ENCODE data around the gene ATG3. TPM values are rescaled to one million over a fixed set of nuclear protein-coding genes. Genes with fewer than 3 reads are reported as not detected.

ATG3 gene
- total and polyA plus RNA-seq, 12 donors, result 14.0 to 64.3 (median 42.8) TPM

DNA sequence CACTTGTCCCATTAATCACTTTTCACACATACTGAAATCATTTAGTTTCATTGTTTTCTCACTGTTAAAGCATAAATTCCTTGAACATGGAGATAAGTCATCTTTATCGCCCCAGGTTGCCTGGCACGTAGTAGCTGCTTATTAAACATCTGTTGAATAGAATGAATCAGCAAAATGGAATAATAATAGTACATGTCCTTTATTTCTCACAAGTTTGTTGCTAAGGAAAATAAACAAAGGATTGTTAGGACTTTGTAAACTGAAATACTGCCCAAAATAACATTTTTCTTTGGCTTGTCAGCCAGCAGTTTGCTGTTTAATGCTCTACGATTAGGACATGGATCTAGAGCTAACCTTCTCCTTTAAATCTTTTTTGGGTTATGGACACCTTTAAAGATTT lies 17.9 kb upstream of the ATG3 start:
- intact Hi-C loops (cut with DNase I), result loop anchor here in 8 of 10 donors (5.0 to 10.0 kb wide), 7 partner anchors 65 to 408 kb away; partner anchors contain the start of genes CD200R1 (in 3 of the 8) and CCDC80 (in 1 of the 8)
- no peaks in the 10 kb centered on the region for H3K27me3 ChIP-seq
- peak overlapping the region in 5 of 10 donors; percentile 17 to 48 (median 20) for H3K27ac ChIP-seq
- 76 to 77% methylated on average over 3 of the region's 3 CpGs for WGBS, 2 donors
- H3K4me3 ChIP-seq, result no peak overlapping the region
- TF ChIP-seq, protein P1, sequence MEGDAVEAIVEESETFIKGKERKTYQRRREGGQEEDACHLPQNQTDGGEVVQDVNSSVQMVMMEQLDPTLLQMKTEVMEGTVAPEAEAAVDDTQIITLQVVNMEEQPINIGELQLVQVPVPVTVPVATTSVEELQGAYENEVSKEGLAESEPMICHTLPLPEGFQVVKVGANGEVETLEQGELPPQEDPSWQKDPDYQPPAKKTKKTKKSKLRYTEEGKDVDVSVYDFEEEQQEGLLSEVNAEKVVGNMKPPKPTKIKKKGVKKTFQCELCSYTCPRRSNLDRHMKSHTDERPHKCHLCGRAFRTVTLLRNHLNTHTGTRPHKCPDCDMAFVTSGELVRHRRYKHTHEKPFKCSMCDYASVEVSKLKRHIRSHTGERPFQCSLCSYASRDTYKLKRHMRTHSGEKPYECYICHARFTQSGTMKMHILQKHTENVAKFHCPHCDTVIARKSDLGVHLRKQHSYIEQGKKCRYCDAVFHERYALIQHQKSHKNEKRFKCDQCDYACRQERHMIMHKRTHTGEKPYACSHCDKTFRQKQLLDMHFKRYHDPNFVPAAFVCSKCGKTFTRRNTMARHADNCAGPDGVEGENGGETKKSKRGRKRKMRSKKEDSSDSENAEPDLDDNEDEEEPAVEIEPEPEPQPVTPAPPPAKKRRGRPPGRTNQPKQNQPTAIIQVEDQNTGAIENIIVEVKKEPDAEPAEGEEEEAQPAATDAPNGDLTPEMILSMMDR (IDR thresholded peaks at IDR 0.05), result no peak
- DNase-seq (no peak), ATAC-seq (peak in 2 of 8 donors; percentile 26 to 38)
- H3K36me3 ChIP-seq, result peaks cover 0 to 90% (median 14%) of the 10 kb centered on the region in 9 donors
- peaks cover 0 to 16% (median 0%) of the 10 kb centered on the region in 9 donors for H3K4me1 ChIP-seq
- H3K9me3 ChIP-seq, result no peaks in the 10 kb centered on the region

DNA sequence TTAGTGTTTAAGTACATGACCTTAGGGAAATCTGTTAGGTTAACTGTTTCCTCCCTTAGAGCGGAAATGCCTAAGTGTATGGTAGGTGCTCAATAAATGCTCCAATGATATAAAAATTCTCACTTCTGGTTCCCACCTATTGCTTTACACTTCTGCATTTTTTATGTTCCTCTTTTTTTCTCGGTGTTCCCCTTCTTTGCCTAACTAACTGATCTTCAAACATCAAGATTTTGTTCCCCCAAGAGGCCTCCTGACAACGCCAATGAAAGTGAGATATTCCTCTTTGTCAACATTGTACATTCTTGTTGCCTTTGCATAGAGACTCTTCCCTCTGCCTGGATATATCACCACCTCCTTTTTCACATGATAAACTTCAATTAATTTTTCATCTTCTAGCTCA lies 17.5 kb upstream of the ATG3 start:
- TF ChIP-seq, protein P1 (IDR thresholded peaks at IDR 0.05), result no peak
- peaks cover 0 to 90% (median 14%) of the 10 kb centered on the region in 9 donors for H3K36me3 ChIP-seq
- intact Hi-C loops (cut with DNase I), result no loop called here
- no peak for DNase-seq
- H3K4me3 ChIP-seq, result no peak overlapping the region
- H3K4me1 ChIP-seq, result peaks cover 0 to 16% (median 0%) of the 10 kb centered on the region in 9 donors
- H3K27me3 ChIP-seq, result no peaks in the 10 kb centered on the region
- 92 to 96% methylated on average over 3 of the region's 3 CpGs for WGBS, 2 donors
- H3K27ac ChIP-seq, result peak overlapping the region in 2 of 10 donors; percentile 20 to 48
- no peak for ATAC-seq
- no peaks in the 10 kb centered on the region for H3K9me3 ChIP-seq

DNA sequence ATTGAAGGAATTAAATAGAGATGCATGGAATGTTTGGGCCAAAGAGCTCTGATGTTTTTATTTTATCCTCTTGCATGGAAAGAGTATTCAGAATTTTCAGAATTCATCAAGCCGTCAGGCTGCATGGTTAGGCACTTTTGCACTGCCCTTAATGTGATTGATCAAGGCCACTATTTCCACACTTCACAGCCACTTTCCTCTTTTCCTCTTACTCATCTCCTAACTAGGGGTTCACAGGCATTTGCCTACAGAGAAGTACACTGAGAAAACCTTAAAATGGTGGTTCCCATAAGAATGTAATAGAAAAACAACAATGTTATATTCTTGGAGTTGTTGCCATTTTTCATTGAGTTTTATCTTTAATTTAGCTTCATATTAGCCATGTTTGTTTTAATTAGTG lies 10.9 kb upstream of the ATG3 start:
- TF ChIP-seq, protein P1 (IDR thresholded peaks at IDR 0.05), result no peak
- Histone ChIP-seq H3K27me3 (no peaks in the 10 kb centered on the region), H3K27ac (peak overlapping the region in 1 of 10 donors; percentile 23), H3K4me1 (peaks cover 0 to 19% (median 0%) of the 10 kb centered on the region in 9 donors), H3K9me3 (no peaks in the 10 kb centered on the region), H3K36me3 (peaks cover 0 to 92% (median 12%) of the 10 kb centered on the region in 9 donors), H3K4me3 (no peak overlapping the region)
- DNase-seq (no peak), ATAC-seq (no peak)
- 93 to 96% methylated on average over 1 of the region's 1 CpG for WGBS, 2 donors
- intact Hi-C loops (cut with DNase I), result no loop called here

DNA sequence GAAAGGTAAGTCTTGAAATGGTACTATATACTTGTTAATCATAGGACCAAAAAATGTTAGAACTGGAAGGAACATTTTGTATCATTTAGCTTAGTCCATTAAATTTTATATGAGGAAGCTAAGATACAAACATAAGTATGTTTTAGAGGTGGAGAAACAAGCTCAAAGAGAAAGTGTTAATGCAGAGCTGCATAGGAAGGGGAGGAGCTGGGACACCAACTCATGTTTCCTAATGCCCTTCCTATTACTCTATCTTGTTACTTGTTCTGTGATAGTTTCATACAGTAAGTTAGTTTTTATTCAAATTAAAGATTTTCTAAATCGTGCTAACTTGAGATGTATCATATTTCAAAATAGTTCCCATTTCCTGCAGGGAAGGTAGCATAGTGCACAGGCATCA lies 7.5 kb upstream of the ATG3 start:
- H3K9me3 ChIP-seq, result no peaks in the 10 kb centered on the region
- H3K27me3 ChIP-seq, result no peaks in the 10 kb centered on the region
- intact Hi-C loops (cut with DNase I), result no loop called here
- peaks cover 0 to 94% (median 16%) of the 10 kb centered on the region in 9 donors for H3K36me3 ChIP-seq
- H3K4me1 ChIP-seq, result peaks cover 0 to 19% (median 0%) of the 10 kb centered on the region in 9 donors
- ATAC-seq (no peak), DNase-seq (no peak)
- WGBS, 2 donors, result 56 to 59% methylated on average over 1 of the region's 1 CpG
- H3K4me3 ChIP-seq, result no peak overlapping the region
- H3K27ac ChIP-seq, result peak overlapping the region in 1 of 10 donors; percentile 5
- TF ChIP-seq, protein P1 (IDR thresholded peaks at IDR 0.05), result no peak

Data from heart right ventricle (tissue), 16 donors.